ENCODE measurements around the gene PRODH2. TPM values are rescaled to one million over a fixed set of nuclear protein-coding genes. Genes with fewer than 3 reads are reported as not detected.

The PRODH2 gene
- total and polyA plus RNA-seq, 4 donors: 56.4 to 156 (median 114) TPM

- Histone ChIP-seq H3K9me3 (ENCODE audit: control insufficient read depth in 4 of 4, low read length in 3 of 4) (no peaks in the 10 kb centered on the region), H3K9ac (ENCODE audit: low read depth in 1 of 2, low read length in 2 of 2) (no peak overlapping the region), H3K4me3 (ENCODE audit: low read depth in 1 of 3, low read length in 3 of 3) (peak overlapping the region in 1 of 3 donors; percentile 85), H3K27me3 (ENCODE audit: control insufficient read depth in 4 of 4, insufficient read depth in 4 of 4, low read length in 3 of 4) (no peaks in the 10 kb centered on the region), H3K27ac (ENCODE audit: low read depth in 1 of 2, low read length in 2 of 2) (no peak overlapping the region), H3K36me3 (ENCODE audit: control insufficient read depth in 4 of 4, insufficient read depth in 3 of 4, low read depth in 1 of 4, low read length in 3 of 4) (peaks cover 0 to 1% (median 0%) of the 10 kb centered on the region in 4 donors), H3K4me1 (ENCODE audit: control insufficient read depth in 4 of 4, insufficient read depth in 4 of 4, low read length in 3 of 4) (peaks cover 0 to 5% (median 4%) of the 10 kb centered on the region in 4 donors)
- WGBS: 78% methylated on average over 13 of the region's 13 CpGs
- no peak for TF ChIP-seq HNF4A (conservative IDR thresholded peaks at IDR 0.05)
- no peak for TF ChIP-seq REST (IDR thresholded peaks at IDR 0.05)
- no peak for TF ChIP-seq HNF4G (IDR thresholded peaks at IDR 0.05)
- TF ChIP-seq GABPA (IDR thresholded peaks at IDR 0.05 in 1 of 2, conservative IDR thresholded peaks at IDR 0.05 in 1 of 2): no peak
- TF ChIP-seq RXRA (IDR thresholded peaks at IDR 0.05): no peak
- TF ChIP-seq ATF3 (IDR thresholded peaks at IDR 0.05): no peak
- no peak for TF ChIP-seq CTCF (IDR thresholded peaks at IDR 0.05; ENCODE audit: low read depth, low read length, missing input control)
- no peak for TF ChIP-seq MAX (IDR thresholded peaks at IDR 0.05)
- no peak for TF ChIP-seq ZBTB33 (IDR thresholded peaks at IDR 0.05)
- TF ChIP-seq FOXA2 (IDR thresholded peaks at IDR 0.05): no peak
- TF ChIP-seq RAD21 (IDR thresholded peaks at IDR 0.05): no peak
- no peak for TF ChIP-seq FOXA1 (IDR thresholded peaks at IDR 0.05)
- no peak for TF ChIP-seq EGR1 (IDR thresholded peaks at IDR 0.05; ENCODE audit: low read depth in 2 of 2)
- no peak for TF ChIP-seq NR2F2 (IDR thresholded peaks at IDR 0.05)
- no peak for TF ChIP-seq JUND (IDR thresholded peaks at IDR 0.05)
- no peak for TF ChIP-seq YY1 (IDR thresholded peaks at IDR 0.05)
- no peak for TF ChIP-seq SP1 (IDR thresholded peaks at IDR 0.05)
- DNase-seq (ENCODE audit: low spot score): no peak
Observed at GRCh38 chr19:35776102-35776788, 36.4 kb downstream of the PRODH2 start.
